ENCODE data around the gene RNH1. TPM values are rescaled to one million over a fixed set of nuclear protein-coding genes. Genes with fewer than 3 reads are reported as not detected.

RNH1 gene
- total and polyA plus RNA-seq, 2 experiments from 2014 or later: 105 to 199 TPM

DNA sequence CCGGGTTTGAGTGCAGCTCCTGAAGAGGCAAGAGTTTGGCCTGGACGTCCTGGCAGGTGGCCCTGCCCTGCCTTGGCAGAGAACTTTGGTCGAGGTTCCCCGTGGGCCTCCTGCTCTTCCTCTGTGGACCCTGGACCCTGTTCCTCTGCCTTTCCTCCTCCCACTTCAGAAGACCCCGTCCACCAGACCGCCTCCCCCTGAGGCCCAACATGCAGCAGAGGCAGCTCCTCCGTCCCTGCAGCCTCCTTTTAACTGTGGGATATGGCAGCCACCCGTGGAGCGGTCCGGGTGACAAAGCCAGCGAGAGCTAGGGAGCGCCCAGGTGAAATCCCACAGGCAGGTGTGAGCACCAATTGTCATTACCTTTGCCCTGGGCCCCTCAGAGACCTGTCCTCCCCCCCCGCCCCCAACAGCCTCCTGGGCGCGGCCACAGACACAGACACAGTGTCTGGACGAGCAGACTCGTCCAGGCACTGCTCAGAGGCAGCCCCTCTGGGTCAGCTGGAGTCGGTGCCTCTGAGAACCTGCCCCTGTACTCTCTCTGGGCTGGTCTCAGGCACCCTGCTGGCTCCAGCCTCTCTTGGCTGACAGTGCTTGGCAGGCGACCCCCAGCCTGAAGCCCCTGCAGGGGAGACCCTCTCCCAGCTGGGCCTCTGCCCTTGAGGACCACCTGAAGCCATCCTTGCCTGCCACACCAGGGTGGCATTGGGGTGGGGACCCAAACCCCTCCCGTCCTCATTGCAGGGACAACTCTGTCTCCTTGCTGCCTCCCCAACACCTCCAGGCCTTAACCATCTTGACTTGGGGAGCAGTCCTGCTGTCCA is 61.1 kb downstream of the RNH1 start:
- H3K9me3 ChIP-seq (ENCODE audit: low read depth): no peaks in the 10 kb centered on the region
- H4K20me1 ChIP-seq (ENCODE audit: insufficient read depth, poor library complexity, severe bottlenecking): no peaks in the 10 kb centered on the region
- TF ChIP-seq EZH2 (IDR thresholded peaks at IDR 0.05; ENCODE audit: borderline replicate concordance) (no peak), EZH2phosphoT487 (IDR thresholded peaks at IDR 0.05; ENCODE audit: low read depth, severe bottlenecking, unreplicated experiment) (no peak)
- TF ChIP-seq, protein P1, sequence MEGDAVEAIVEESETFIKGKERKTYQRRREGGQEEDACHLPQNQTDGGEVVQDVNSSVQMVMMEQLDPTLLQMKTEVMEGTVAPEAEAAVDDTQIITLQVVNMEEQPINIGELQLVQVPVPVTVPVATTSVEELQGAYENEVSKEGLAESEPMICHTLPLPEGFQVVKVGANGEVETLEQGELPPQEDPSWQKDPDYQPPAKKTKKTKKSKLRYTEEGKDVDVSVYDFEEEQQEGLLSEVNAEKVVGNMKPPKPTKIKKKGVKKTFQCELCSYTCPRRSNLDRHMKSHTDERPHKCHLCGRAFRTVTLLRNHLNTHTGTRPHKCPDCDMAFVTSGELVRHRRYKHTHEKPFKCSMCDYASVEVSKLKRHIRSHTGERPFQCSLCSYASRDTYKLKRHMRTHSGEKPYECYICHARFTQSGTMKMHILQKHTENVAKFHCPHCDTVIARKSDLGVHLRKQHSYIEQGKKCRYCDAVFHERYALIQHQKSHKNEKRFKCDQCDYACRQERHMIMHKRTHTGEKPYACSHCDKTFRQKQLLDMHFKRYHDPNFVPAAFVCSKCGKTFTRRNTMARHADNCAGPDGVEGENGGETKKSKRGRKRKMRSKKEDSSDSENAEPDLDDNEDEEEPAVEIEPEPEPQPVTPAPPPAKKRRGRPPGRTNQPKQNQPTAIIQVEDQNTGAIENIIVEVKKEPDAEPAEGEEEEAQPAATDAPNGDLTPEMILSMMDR (IDR thresholded peaks at IDR 0.05; ENCODE audit: poor library complexity): no peak
- WGBS (ENCODE audit: low lambda C conversion rate, missing lambda C conversion rate): 51% methylated on average over 20 of the region's 20 CpGs
- H2AFZ ChIP-seq: no peak overlapping the region
- peak overlapping the region; percentile 52 for H3K4me2 ChIP-seq
- peaks cover 11% of the 10 kb centered on the region for H3K79me2 ChIP-seq
- H3K36me3 ChIP-seq (replicated peaks; ENCODE audit: insufficient read depth, low read depth): no peaks in the 10 kb centered on the region
- DNase-seq (ENCODE audit: low spot score): peak; percentile 69
- H3K9me2 ChIP-seq (replicated peaks; ENCODE audit: insufficient read depth): no peaks in the 10 kb centered on the region
- H3K4me1 ChIP-seq (ENCODE audit: insufficient read depth): peaks cover 45% of the 10 kb centered on the region
- peak overlapping the region; percentile 95 for H3K27ac ChIP-seq
- no peak overlapping the region for H3K4me3 ChIP-seq
- H3K27me3 ChIP-seq: no peaks in the 10 kb centered on the region

Other genes starting within 250 kb of the RNH1 start
- gene NLRP6, start 228.8 kb downstream of the RNH1 start, total RNA-seq: not detected in 2 replicates
- gene NLRP6, start 228.8 kb downstream of the RNH1 start, polyA plus RNA-seq: 1.4 TPM in 1 of 2 replicates, not detected in the other
- gene PGGHG, start 218.1 kb downstream of the RNH1 start, total RNA-seq: 12.0 and 19.2 TPM in 2 replicates
- gene PGGHG, start 218.1 kb downstream of the RNH1 start, polyA plus RNA-seq: 27.9 and 44.0 TPM in 2 replicates
- not detected in 2 replicates for gene IFITM5, start 207.7 kb downstream of the RNH1 start, total RNA-seq
- gene IFITM5, start 207.7 kb downstream of the RNH1 start, polyA plus RNA-seq: 0.36 TPM in 1 of 2 replicates, not detected in the other
- gene IFITM2, start 199.4 kb downstream of the RNH1 start, total RNA-seq: 59.2 and 74.6 TPM in 2 replicates
- gene IFITM2, start 199.4 kb downstream of the RNH1 start, polyA plus RNA-seq: 504 and 535 TPM in 2 replicates
- 98.0 and 98.9 TPM in 2 replicates for gene IFITM1, start 193.2 kb downstream of the RNH1 start, total RNA-seq
- 159 and 201 TPM in 2 replicates for gene IFITM1, start 193.2 kb downstream of the RNH1 start, polyA plus RNA-seq
- gene IFITM3, start 186.4 kb downstream of the RNH1 start, total RNA-seq: 166 and 182 TPM in 2 replicates
- 2,035 and 2,121 TPM in 2 replicates for gene IFITM3, start 186.4 kb downstream of the RNH1 start, polyA plus RNA-seq
- gene B4GALNT4, start 137.7 kb downstream of the RNH1 start, total RNA-seq: 27.8 and 38.8 TPM in 2 replicates
- 30.0 and 44.6 TPM in 2 replicates for gene B4GALNT4, start 137.7 kb downstream of the RNH1 start, polyA plus RNA-seq
- 55.6 and 62.1 TPM in 2 replicates for gene PKP3, start 113.0 kb downstream of the RNH1 start, total RNA-seq
- gene PKP3, start 113.0 kb downstream of the RNH1 start, polyA plus RNA-seq: 89.5 and 91.3 TPM in 2 replicates
- 42.4 and 52.1 TPM in 2 replicates for gene SIGIRR, start 92.2 kb downstream of the RNH1 start, total RNA-seq
- 77.4 and 85.3 TPM in 2 replicates for gene SIGIRR, start 92.2 kb downstream of the RNH1 start, polyA plus RNA-seq
- gene ANO9, start 65.2 kb downstream of the RNH1 start, total RNA-seq: 19.5 and 21.2 TPM in 2 replicates
- 34.9 and 35.7 TPM in 2 replicates for gene ANO9, start 65.2 kb downstream of the RNH1 start, polyA plus RNA-seq
- 29.7 and 31.5 TPM in 2 replicates for gene PTDSS2, start 57.0 kb downstream of the RNH1 start, total RNA-seq
- gene PTDSS2, start 57.0 kb downstream of the RNH1 start, polyA plus RNA-seq: 50.6 and 50.8 TPM in 2 replicates
- 19.3 and 28.4 TPM in 2 replicates for gene HRAS, start 28.3 kb upstream of the RNH1 start, total RNA-seq
- gene HRAS, start 28.3 kb upstream of the RNH1 start, polyA plus RNA-seq: 57.9 and 84.0 TPM in 2 replicates
- 0.64 and 1.6 TPM in 2 replicates for gene LRRC56, start 30.3 kb upstream of the RNH1 start, total RNA-seq
- 0.40 and 1.2 TPM in 2 replicates for gene LRRC56, start 30.3 kb upstream of the RNH1 start, polyA plus RNA-seq
- gene LMNTD2, start 53.5 kb upstream of the RNH1 start, total RNA-seq: 3.4 and 7.3 TPM in 2 replicates
- 15.9 and 19.1 TPM in 2 replicates for gene LMNTD2, start 53.5 kb upstream of the RNH1 start, polyA plus RNA-seq
- gene RASSF7, start 53.7 kb upstream of the RNH1 start, total RNA-seq: 47.6 and 75.8 TPM in 2 replicates
- gene RASSF7, start 53.7 kb upstream of the RNH1 start, polyA plus RNA-seq: 104 and 130 TPM in 2 replicates
- 25.6 and 26.9 TPM in 2 replicates for gene PHRF1, start 69.2 kb upstream of the RNH1 start, total RNA-seq
- gene PHRF1, start 69.2 kb upstream of the RNH1 start, polyA plus RNA-seq: 25.6 TPM in 2 replicates
- gene IRF7, start 108.7 kb upstream of the RNH1 start, total RNA-seq: 9.3 and 10.4 TPM in 2 replicates
- gene IRF7, start 108.7 kb upstream of the RNH1 start, polyA plus RNA-seq: 24.6 and 30.4 TPM in 2 replicates
- 91.5 and 114 TPM in 2 replicates for gene CDHR5, start 117.7 kb upstream of the RNH1 start, total RNA-seq
- 142 and 166 TPM in 2 replicates for gene CDHR5, start 117.7 kb upstream of the RNH1 start, polyA plus RNA-seq
- gene SCT, start 119.9 kb upstream of the RNH1 start, total RNA-seq: not detected in 2 replicates
- gene SCT, start 119.9 kb upstream of the RNH1 start, polyA plus RNA-seq: 20.5 and 21.7 TPM in 2 replicates
- gene DRD4, start 130.0 kb upstream of the RNH1 start, total RNA-seq: not detected in 2 replicates
- gene DRD4, start 130.0 kb upstream of the RNH1 start, polyA plus RNA-seq: 1.1 and 2.9 TPM in 2 replicates
- gene DEAF1, start 188.0 kb upstream of the RNH1 start, total RNA-seq: 27.2 and 41.5 TPM in 2 replicates
- gene DEAF1, start 188.0 kb upstream of the RNH1 start, polyA plus RNA-seq: 59.1 and 75.1 TPM in 2 replicates
- gene TMEM80, start 188.6 kb upstream of the RNH1 start, total RNA-seq: 23.8 and 26.7 TPM in 2 replicates
- gene TMEM80, start 188.6 kb upstream of the RNH1 start, polyA plus RNA-seq: 35.5 and 38.1 TPM in 2 replicates
- 135 and 157 TPM in 2 replicates for gene EPS8L2, start 199.0 kb upstream of the RNH1 start, total RNA-seq
- 310 and 339 TPM in 2 replicates for gene EPS8L2, start 199.0 kb upstream of the RNH1 start, polyA plus RNA-seq
- 132 and 137 TPM in 2 replicates for gene TALDO1, start 240.2 kb upstream of the RNH1 start, total RNA-seq
- gene TALDO1, start 240.2 kb upstream of the RNH1 start, polyA plus RNA-seq: 161 and 178 TPM in 2 replicates